Measurements from ENCODE around the gene IL26. TPM values are rescaled to one million over a fixed set of nuclear protein-coding genes. Genes with fewer than 3 reads are reported as not detected.

Gene IL26
- total and polyA plus RNA-seq, 2 donors from 2014 or later = not detected

- H3K27me3 ChIP-seq (ENCODE audit: control insufficient read depth, insufficient read depth, low read length) = no peaks in the 10 kb centered on the region
- H3K27ac ChIP-seq (ENCODE audit: low read depth in 2 of 2, low read length in 2 of 2) = no peak overlapping the region
- H3K36me3 ChIP-seq (ENCODE audit: control insufficient read depth in 2 of 3, insufficient read depth in 3 of 3, low read length in 3 of 3) = no peaks in the 10 kb centered on the region
- no peak for FAIRE-seq
- H3K4me1 ChIP-seq (ENCODE audit: control insufficient read depth in 2 of 3, insufficient read depth in 2 of 3, low read depth in 1 of 3, low read length in 3 of 3) = peaks cover 0 to 2% (median 0%) of the 10 kb centered on the region in 3 donors
- no peak overlapping the region for H3K9ac ChIP-seq (ENCODE audit: low read length in 3 of 3)
- DNase-seq = peak in 2 of 5 donors; percentile 32 to 68
- H3K4me3 ChIP-seq (ENCODE audit: low read length in 3 of 3) = no peak overlapping the region
- no peaks in the 10 kb centered on the region for H3K9me3 ChIP-seq (ENCODE audit: control insufficient read depth in 2 of 3, insufficient read depth in 1 of 3, low read length in 3 of 3)
- no peak for TF ChIP-seq CTCF (IDR thresholded peaks at IDR 0.05; ENCODE audit: borderline replicate concordance, extremely low read depth, insufficient read depth)
- intact Hi-C loops (cut with DNase I) = no loop called here
These were observed 861 bp downstream of the IL26 start for GRCh38 chr12:68224613-68225285.

- Histone ChIP-seq H3K9me3 (ENCODE audit: control insufficient read depth in 2 of 3, insufficient read depth in 1 of 3, low read length in 3 of 3) (no peaks in the 10 kb centered on the region), H3K27me3 (ENCODE audit: control insufficient read depth, insufficient read depth, low read length) (no peaks in the 10 kb centered on the region), H3K36me3 (ENCODE audit: control insufficient read depth in 2 of 3, insufficient read depth in 3 of 3, low read length in 3 of 3) (no peaks in the 10 kb centered on the region), H3K4me1 (ENCODE audit: control insufficient read depth in 2 of 3, insufficient read depth in 2 of 3, low read depth in 1 of 3, low read length in 3 of 3) (peaks cover 0 to 2% (median 0%) of the 10 kb centered on the region in 3 donors), H3K27ac (ENCODE audit: low read depth in 2 of 2, low read length in 2 of 2) (no peak overlapping the region), H3K4me3 (ENCODE audit: low read length in 3 of 3) (peak overlapping the region in 1 of 3 donors; percentile 48), H3K9ac (ENCODE audit: low read length in 3 of 3) (peak overlapping the region in 1 of 3 donors; percentile 13)
- DNase-seq (peak; percentile 80 to 94 (median 86)), FAIRE-seq (peak; percentile 46)
- TF ChIP-seq CTCF (IDR thresholded peaks at IDR 0.05; ENCODE audit: borderline replicate concordance, extremely low read depth, insufficient read depth) = peak; percentile 87
- intact Hi-C loops (cut with DNase I) = no loop called here
These were observed 2.4 kb downstream of the IL26 start for GRCh38 chr12:68223067-68223747.

GRCh38 chr12:68222326-68222725 is 3.3 kb downstream of the IL26 start:
- intact Hi-C loops (cut with DNase I) = no loop called here
- H3K27ac ChIP-seq (ENCODE audit: low read depth in 2 of 2, low read length in 2 of 2) = no peak overlapping the region
- FAIRE-seq (no peak), DNase-seq (no peak)
- no peaks in the 10 kb centered on the region for H3K36me3 ChIP-seq (ENCODE audit: control insufficient read depth in 2 of 3, insufficient read depth in 3 of 3, low read length in 3 of 3)
- peaks cover 0 to 2% (median 0%) of the 10 kb centered on the region in 3 donors for H3K4me1 ChIP-seq (ENCODE audit: control insufficient read depth in 2 of 3, insufficient read depth in 2 of 3, low read depth in 1 of 3, low read length in 3 of 3)
- no peaks in the 10 kb centered on the region for H3K27me3 ChIP-seq (ENCODE audit: control insufficient read depth, insufficient read depth, low read length)
- H3K9ac ChIP-seq (ENCODE audit: low read length in 3 of 3) = no peak overlapping the region
- no peak overlapping the region for H3K4me3 ChIP-seq (ENCODE audit: low read length in 3 of 3)
- no peak for TF ChIP-seq CTCF (IDR thresholded peaks at IDR 0.05; ENCODE audit: borderline replicate concordance, extremely low read depth, insufficient read depth)
- H3K9me3 ChIP-seq (ENCODE audit: control insufficient read depth in 2 of 3, insufficient read depth in 1 of 3, low read length in 3 of 3) = no peaks in the 10 kb centered on the region

All from kidney (tissue), 14 donors.